Mesodermal cell (in vitro differentiated cells): ENCODE results near the gene MFSD12.

Experiments used
- H3K27ac ChIP-seq: 2 replicates; pipeline ENCODE4 v1.7.0; 2013; ENCODE audit warnings: mild to moderate bottlenecking, low read depth, low read length, moderate library complexity; ENCODE audit not compliant: severe bottlenecking
- H3K36me3 ChIP-seq: 2 replicates; pipeline ENCODE4 v1.7.1; 2013; ENCODE audit warnings: mild to moderate bottlenecking, low read length, moderate library complexity; ENCODE audit not compliant: control insufficient read depth, insufficient read depth
- H3K4me1 ChIP-seq: one replicate; pipeline ENCODE4 v1.7.1; 2013; ENCODE audit warnings: mild to moderate bottlenecking, low read length; ENCODE audit not compliant: insufficient read depth, control insufficient read depth, poor library complexity, severe bottlenecking
- H3K4me3 ChIP-seq: 2 replicates; pipeline ENCODE4 v1.7.0; 2013; ENCODE audit warnings: low read length, control low read depth, mild to moderate bottlenecking; ENCODE audit not compliant: insufficient read depth, poor library complexity, severe bottlenecking; ENCODE audit errors: extremely low read depth
- H3K9me3 ChIP-seq: 2 replicates; pipeline ENCODE4 v1.7.1; 2013; ENCODE audit warnings: mild to moderate bottlenecking, low read length, moderate library complexity; ENCODE audit not compliant: control insufficient read depth
- WGBS, 2 experiments: methylation state at CpG; one replicate each; pipeline ENCODE4 v1.1.5; 2013; ENCODE audit warnings: missing lambda C conversion rate in 2 of 2; ENCODE audit not compliant: insufficient coverage in 2 of 2; 5-methylcytosine and 5-hydroxymethylcytosine counted together

MFSD12 gene

GRCh38 chr19:3500429-3501101 lies 56.8 kb downstream of the MFSD12 start, which contains the start of gene DOHH:
DOHH (minus strand) TSS chr19:3500674; CDS start chr19:3496814, 3,860 bp downstream.
- peak within 1 kb of the TSS; percentile 98 for H3K27ac ChIP-seq
- 0% methylated on average over 37 to 42 of the region's 52 CpGs for WGBS, 2 experiments
- peaks cover 31% of the 10 kb centered on the region for H3K36me3 ChIP-seq
- H3K9me3 ChIP-seq = no peaks in the 10 kb centered on the region
- H3K4me1 ChIP-seq = peaks cover 11% of the 10 kb centered on the region
- H3K4me3 ChIP-seq = peak within 1 kb of the TSS; percentile 92

GRCh38 chr19:3499738-3500428 lies 57.5 kb downstream of the MFSD12 start:
- Histone ChIP-seq H3K27ac (peak overlapping the region; percentile 98), H3K4me3 (peak overlapping the region; percentile 92), H3K4me1 (peaks cover 5% of the 10 kb centered on the region), H3K36me3 (peaks cover 36% of the 10 kb centered on the region), H3K9me3 (no peaks in the 10 kb centered on the region)
- 9 to 11% methylated on average over 11 to 13 of the region's 18 CpGs for WGBS, 2 experiments

GRCh38 chr19:3497757-3498520 lies 59.4 kb downstream of the MFSD12 start:
- 96 to 98% methylated on average over 4 to 5 of the region's 5 CpGs for WGBS, 2 experiments
- Histone ChIP-seq H3K36me3 (peaks cover 48% of the 10 kb centered on the region), H3K4me3 (no peak overlapping the region), H3K9me3 (no peaks in the 10 kb centered on the region), H3K27ac (no peak overlapping the region), H3K4me1 (no peaks in the 10 kb centered on the region)

GRCh38 chr19:3496392-3497273 lies 60.8 kb downstream of the MFSD12 start:
- H3K36me3 ChIP-seq = peaks cover 59% of the 10 kb centered on the region
- no peak overlapping the region for H3K27ac ChIP-seq
- no peaks in the 10 kb centered on the region for H3K9me3 ChIP-seq
- no peak overlapping the region for H3K4me3 ChIP-seq
- no peaks in the 10 kb centered on the region for H3K4me1 ChIP-seq
- WGBS, 2 experiments = 95 to 99% methylated on average over 25 to 32 of the region's 32 CpGs

GRCh38 chr19:3494559-3494958 lies 62.8 kb downstream of the MFSD12 start:
- Histone ChIP-seq H3K4me1 (no peaks in the 10 kb centered on the region), H3K4me3 (no peak overlapping the region), H3K36me3 (peaks cover 65% of the 10 kb centered on the region), H3K9me3 (no peaks in the 10 kb centered on the region), H3K27ac (no peak overlapping the region)
- WGBS, 2 experiments = 96 to 99% methylated on average over 18 of the region's 18 CpGs
